PFSK-1 (cell line): ENCODE measurements around the gene LRPAP1.

Experiments used
- POLR2AphosphoS5 ChIP-seq: IDR thresholded peaks from 2 replicates; pipeline ENCODE4 v1.6.1; 2012; ENCODE audit warnings: low read depth, mild to moderate bottlenecking, control low read depth, low read length, moderate library complexity
- SIN3A ChIP-seq: IDR thresholded peaks from 2 replicates; pipeline ENCODE4 v1.6.1; 2012; ENCODE audit warnings: mild to moderate bottlenecking, low read length, moderate library complexity, borderline replicate concordance; ENCODE audit not compliant: insufficient read depth
- TF ChIP-seq, protein P1 (sequence below), 2 experiments: IDR thresholded peaks; 2 replicates each; pipeline versions ENCODE4 v1.6.1 to v1.8.0; 2011 to 2012; ENCODE audit warnings: low read depth in 2 of 2, low read length in 2 of 2, control low read depth in 1 of 2, inconsistent platforms in 1 of 2, mild to moderate bottlenecking in 1 of 2, moderate library complexity in 1 of 2; ENCODE audit not compliant: insufficient read depth in 1 of 2

DNA sequence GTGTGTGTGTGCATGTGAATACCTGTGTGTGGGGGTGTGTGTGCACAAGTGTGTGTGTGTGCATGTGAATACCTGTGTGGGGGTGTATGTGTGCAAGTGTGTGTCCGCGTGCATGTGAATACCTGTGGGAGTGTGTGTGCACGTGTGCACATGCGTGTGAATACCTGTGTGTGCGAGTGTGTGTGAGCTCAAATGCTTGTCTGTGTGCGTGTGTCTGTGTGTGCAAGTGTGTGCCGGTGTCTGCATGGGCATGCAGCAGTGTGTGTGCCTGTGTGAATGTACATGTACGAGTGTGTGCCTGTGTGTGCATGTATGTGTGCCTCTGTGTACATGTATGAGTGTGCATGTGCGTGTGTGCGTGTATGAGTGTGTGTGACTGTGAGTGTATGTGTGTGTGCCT, 64.1 kb downstream of the LRPAP1 start:
- TF ChIP-seq, protein P1, sequence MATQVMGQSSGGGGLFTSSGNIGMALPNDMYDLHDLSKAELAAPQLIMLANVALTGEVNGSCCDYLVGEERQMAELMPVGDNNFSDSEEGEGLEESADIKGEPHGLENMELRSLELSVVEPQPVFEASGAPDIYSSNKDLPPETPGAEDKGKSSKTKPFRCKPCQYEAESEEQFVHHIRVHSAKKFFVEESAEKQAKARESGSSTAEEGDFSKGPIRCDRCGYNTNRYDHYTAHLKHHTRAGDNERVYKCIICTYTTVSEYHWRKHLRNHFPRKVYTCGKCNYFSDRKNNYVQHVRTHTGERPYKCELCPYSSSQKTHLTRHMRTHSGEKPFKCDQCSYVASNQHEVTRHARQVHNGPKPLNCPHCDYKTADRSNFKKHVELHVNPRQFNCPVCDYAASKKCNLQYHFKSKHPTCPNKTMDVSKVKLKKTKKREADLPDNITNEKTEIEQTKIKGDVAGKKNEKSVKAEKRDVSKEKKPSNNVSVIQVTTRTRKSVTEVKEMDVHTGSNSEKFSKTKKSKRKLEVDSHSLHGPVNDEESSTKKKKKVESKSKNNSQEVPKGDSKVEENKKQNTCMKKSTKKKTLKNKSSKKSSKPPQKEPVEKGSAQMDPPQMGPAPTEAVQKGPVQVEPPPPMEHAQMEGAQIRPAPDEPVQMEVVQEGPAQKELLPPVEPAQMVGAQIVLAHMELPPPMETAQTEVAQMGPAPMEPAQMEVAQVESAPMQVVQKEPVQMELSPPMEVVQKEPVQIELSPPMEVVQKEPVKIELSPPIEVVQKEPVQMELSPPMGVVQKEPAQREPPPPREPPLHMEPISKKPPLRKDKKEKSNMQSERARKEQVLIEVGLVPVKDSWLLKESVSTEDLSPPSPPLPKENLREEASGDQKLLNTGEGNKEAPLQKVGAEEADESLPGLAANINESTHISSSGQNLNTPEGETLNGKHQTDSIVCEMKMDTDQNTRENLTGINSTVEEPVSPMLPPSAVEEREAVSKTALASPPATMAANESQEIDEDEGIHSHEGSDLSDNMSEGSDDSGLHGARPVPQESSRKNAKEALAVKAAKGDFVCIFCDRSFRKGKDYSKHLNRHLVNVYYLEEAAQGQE (IDR thresholded peaks at IDR 0.05; ENCODE audit: insufficient read depth in 1 of 2, low read depth in 2 of 2, low read length in 2 of 2) = no peak
- no peak for TF ChIP-seq SIN3A
- no peak for TF ChIP-seq POLR2AphosphoS5
